H7 (cell line): ENCODE measurements around the gene CBL. TPM values are rescaled to one million over a fixed set of nuclear protein-coding genes. Genes with fewer than 3 reads are reported as not detected.
"Not testable (repeated sequence)": the region's sequence is repeated elsewhere in the genome, so short reads cannot be mapped to it uniquely, and the experiment has no call there.

ENCODE experiments used
- DNase-seq: peaks from one replicate; pipeline ENCODE4 v3.0.0; 2012
- H3K27me3 ChIP-seq: 2 replicates; pipeline ENCODE4 v1.6.0; 2011; ENCODE audit warnings: mild to moderate bottlenecking, low read length; ENCODE audit not compliant: control insufficient read depth, insufficient read depth
- H3K36me3 ChIP-seq: replicated peaks from 2 replicates; pipeline ENCODE4 v1.5.1; 2011; ENCODE audit warnings: low read length; ENCODE audit not compliant: control insufficient read depth, insufficient read depth
- H3K4me3 ChIP-seq: 2 replicates; pipeline ENCODE4 v1.5.1; 2011; ENCODE audit warnings: low read depth, mild to moderate bottlenecking, control low read depth, low read length, moderate library complexity; ENCODE audit not compliant: insufficient read depth
- total RNA-seq: library from RNA; depleted of rRNA; stranded (reverse); fragments of >200 nt; shearing (Covaris generic); gene quantifications from 2 replicates; pipeline ENCODE4 v1.2.3, GENCODE V29; 2014; rRNA removed

CBL gene
- total RNA-seq = 16.1 and 23.6 TPM in 2 replicates

- Histone ChIP-seq H3K4me3 (peak within 1 kb of the TSS; percentile 90), H3K27me3 (no peaks in the 10 kb centered on the region), H3K36me3 (no peaks in the 10 kb centered on the region)
- peak; percentile 98 for DNase-seq
Measured at GRCh38 chr11:119205574-119206510, at the start of gene CBL. CBL (plus strand) TSS chr11:119206339; CDS start chr11:119206418, 79 bp downstream.

- Histone ChIP-seq H3K27me3 (peaks cover 2% of the 10 kb centered on the region; the same call in 1 of the 2 replicates), H3K36me3 (no peaks in the 10 kb centered on the region), H3K4me3 (no peak overlapping the region)
- DNase-seq = no peak
Measured at GRCh38 chr11:119156496-119156895, 49.6 kb upstream of the CBL start.

DNA sequence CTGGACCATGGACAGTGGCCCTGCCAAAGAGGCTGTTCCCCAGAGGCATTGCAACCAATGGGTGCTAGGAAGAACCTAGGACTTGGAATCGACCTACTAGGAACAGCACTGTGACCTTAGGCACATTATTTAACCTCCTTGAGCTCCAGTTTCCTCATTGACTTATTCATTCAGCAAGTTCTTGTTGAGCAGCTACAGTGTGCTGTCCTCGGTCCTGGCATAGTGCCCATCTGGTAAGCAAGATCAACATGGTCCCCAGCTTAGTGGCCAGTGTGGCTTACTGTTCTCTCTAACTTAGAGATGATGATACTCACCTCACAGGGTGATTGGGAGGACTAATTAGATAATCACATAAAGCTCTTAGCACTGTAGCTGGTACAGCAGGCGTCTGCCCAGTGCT, 49.1 kb upstream of the CBL start:
- Histone ChIP-seq H3K27me3 (no peaks in the 10 kb centered on the region; the same call in 1 of the 2 replicates), H3K4me3 (no peak overlapping the region), H3K36me3 (no peaks in the 10 kb centered on the region)
- no peak for DNase-seq

DNA sequence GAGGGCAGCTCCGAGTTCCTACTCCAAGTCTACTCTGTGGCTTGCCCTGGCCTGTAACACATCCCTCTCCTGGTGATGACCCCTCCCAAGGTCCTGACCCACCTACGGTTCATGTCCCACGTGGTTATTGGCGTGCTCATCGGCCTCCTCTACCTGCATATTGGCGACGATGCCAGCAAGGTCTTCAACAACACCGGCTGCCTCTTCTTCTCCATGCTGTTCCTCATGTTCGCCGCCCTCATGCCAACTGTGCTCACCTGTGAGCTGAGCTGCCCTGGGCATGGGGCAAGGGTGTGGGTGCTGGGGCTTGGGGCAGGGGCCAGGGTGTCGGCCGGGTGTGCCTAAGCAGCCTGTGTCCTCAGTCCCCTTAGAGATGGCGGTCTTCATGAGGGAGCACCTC, 47.7 kb upstream of the CBL start:
- DNase-seq = no peak
- no peaks in the 10 kb centered on the region for H3K27me3 ChIP-seq
- H3K4me3 ChIP-seq = no peak overlapping the region
- no peaks in the 10 kb centered on the region for H3K36me3 ChIP-seq

GRCh38 chr11:119160151-119160550, 46.0 kb upstream of the CBL start:
- Histone ChIP-seq H3K36me3 (no peaks in the 10 kb centered on the region), H3K4me3 (no peak overlapping the region), H3K27me3 (no peaks in the 10 kb centered on the region)
- no peak for DNase-seq

- DNase-seq = no peak
- Histone ChIP-seq H3K36me3 (no peaks in the 10 kb centered on the region), H3K4me3 (no peak overlapping the region), H3K27me3 (no peaks in the 10 kb centered on the region)
Measured at GRCh38 chr11:119161871-119162270, 44.3 kb upstream of the CBL start.

GRCh38 chr11:119166368-119167076, 39.6 kb upstream of the CBL start:
- no peak overlapping the region for H3K4me3 ChIP-seq
- no peak for DNase-seq
- no peaks in the 10 kb centered on the region for H3K36me3 ChIP-seq
- H3K27me3 ChIP-seq = no peaks in the 10 kb centered on the region

- not testable (repeated sequence) for DNase-seq, H3K27me3 ChIP-seq, H3K36me3 ChIP-seq, H3K4me3 ChIP-seq
Measured at GRCh38 chr11:119167077-119167458, 39.1 kb upstream of the CBL start.

DNA sequence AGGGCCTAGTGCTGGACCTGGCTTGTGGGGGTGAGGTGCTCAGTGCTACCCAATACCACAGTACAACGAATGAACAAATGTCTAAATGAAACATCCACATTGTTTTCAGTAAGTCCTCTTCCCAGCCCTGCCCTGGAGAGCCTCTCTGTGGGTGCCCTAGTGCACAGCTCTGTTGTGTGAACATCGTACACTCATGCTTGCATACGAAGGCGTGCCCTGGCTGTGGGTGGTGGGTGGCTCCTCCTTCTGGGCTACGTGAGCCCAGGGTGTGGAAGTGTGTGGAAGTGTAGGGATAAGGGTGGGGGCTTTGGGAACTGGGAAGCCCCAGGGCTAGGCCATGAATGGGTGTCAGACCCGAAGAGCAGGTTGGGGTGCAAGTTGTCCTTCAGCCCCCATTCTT, 38.2 kb upstream of the CBL start:
- H3K36me3 ChIP-seq = no peaks in the 10 kb centered on the region
- no peaks in the 10 kb centered on the region for H3K27me3 ChIP-seq
- DNase-seq = no peak
- no peak overlapping the region for H3K4me3 ChIP-seq

- Histone ChIP-seq H3K27me3 (no peaks in the 10 kb centered on the region), H3K4me3 (peak within 1 kb of the TSS; percentile 93), H3K36me3 (no peaks in the 10 kb centered on the region)
- peak; percentile 95 for DNase-seq
Measured at GRCh38 chr11:119168471-119169281, 37.5 kb upstream of the CBL start, which contains the start of gene NLRX1. NLRX1 (plus strand) TSS chr11:119168725; CDS start chr11:119171404, 2,679 bp downstream.

GRCh38 chr11:119169282-119169719, 36.8 kb upstream of the CBL start:
- H3K27me3 ChIP-seq = no peaks in the 10 kb centered on the region
- H3K36me3 ChIP-seq = no peaks in the 10 kb centered on the region
- peak; percentile 90 for DNase-seq
- peak overlapping the region; percentile 93 for H3K4me3 ChIP-seq

- no peak overlapping the region for H3K4me3 ChIP-seq
- no peak for DNase-seq
- H3K27me3 ChIP-seq = no peaks in the 10 kb centered on the region
- H3K36me3 ChIP-seq = peaks cover 1% of the 10 kb centered on the region
Measured at GRCh38 chr11:119172513-119172912, 33.6 kb upstream of the CBL start.

DNA sequence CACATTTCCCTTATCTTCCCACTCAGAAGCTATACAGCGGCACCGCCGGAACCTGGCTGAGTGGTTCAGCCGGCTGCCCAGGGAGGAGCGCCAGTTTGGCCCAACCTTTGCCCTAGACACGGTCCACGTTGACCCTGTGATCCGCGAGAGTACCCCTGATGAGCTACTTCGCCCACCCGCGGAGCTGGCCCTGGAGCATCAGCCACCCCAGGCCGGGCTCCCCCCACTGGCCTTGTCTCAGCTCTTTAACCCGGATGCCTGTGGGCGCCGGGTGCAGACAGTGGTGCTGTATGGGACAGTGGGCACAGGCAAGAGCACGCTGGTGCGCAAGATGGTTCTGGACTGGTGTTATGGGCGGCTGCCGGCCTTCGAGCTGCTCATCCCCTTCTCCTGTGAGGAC, 32.7 kb upstream of the CBL start:
- H3K36me3 ChIP-seq = peaks cover 1% of the 10 kb centered on the region
- no peak overlapping the region for H3K4me3 ChIP-seq
- no peaks in the 10 kb centered on the region for H3K27me3 ChIP-seq
- no peak for DNase-seq

GRCh38 chr11:119175493-119176077, 30.6 kb upstream of the CBL start:
- DNase-seq = no peak
- Histone ChIP-seq H3K4me3 (no peak overlapping the region), H3K36me3 (peaks cover 1% of the 10 kb centered on the region), H3K27me3 (no peaks in the 10 kb centered on the region)
